Suprapubic skin (tissue), 4 donors: ENCODE results near the gene ZC3H12A. TPM values are rescaled to one million over a fixed set of nuclear protein-coding genes. Genes with fewer than 3 reads are reported as not detected.

Source experiments
- DNase-seq, 2 donors: peaks; one replicate each; pipeline ENCODE4 v3.0.0-alpha.2; 2019; ENCODE audit warnings: low spot score in 2 of 2
- H3K27ac ChIP-seq: fragments of 200-600 bp; sonication (generic); one replicate; pipeline ENCODE4 v1.5.1; 2019
- H3K27me3 ChIP-seq: fragments of 200-600 bp; sonication (generic); one replicate; pipeline ENCODE4 v1.5.1; 2019
- H3K36me3 ChIP-seq: fragments of 200-600 bp; sonication (generic); one replicate; pipeline ENCODE4 v1.5.1; 2019
- H3K4me1 ChIP-seq: fragments of 200-600 bp; sonication (generic); one replicate; pipeline ENCODE4 v1.5.1; 2019
- H3K4me3 ChIP-seq: fragments of 200-600 bp; sonication (generic); one replicate; pipeline ENCODE4 v1.5.1; 2019; ENCODE audit warnings: mild to moderate bottlenecking
- H3K9me3 ChIP-seq: fragments of 200-600 bp; sonication (generic); one replicate; pipeline ENCODE4 v1.5.1; 2019
- EP300 ChIP-seq: sonication (generic); formaldehyde crosslinking; IDR thresholded peaks from one replicate; pipeline ENCODE4 v1.6.1; 2017; ENCODE audit warnings: antibody characterized with exemption
- POLR2A ChIP-seq, 2 donors: fragments of 450-650 bp; IDR thresholded peaks; one replicate each; pipeline ENCODE4 v1.6.1; 2017; ENCODE audit warnings: antibody characterized with exemption in 2 of 2, mild to moderate bottlenecking in 2 of 2, moderate library complexity in 2 of 2
- POLR2AphosphoS5 ChIP-seq, 3 donors: sonication (generic); formaldehyde crosslinking; IDR thresholded peaks; one replicate each; pipeline ENCODE4 v1.6.1; 2017; ENCODE audit warnings: antibody characterized with exemption in 3 of 3
- WGBS: methylation state at CpG from one replicate; pipeline ENCODE4 v1.1.5; 2018; 5-methylcytosine and 5-hydroxymethylcytosine counted together
- total RNA-seq, 4 donors: library from RNA; depleted of rRNA; stranded (reverse); fragments of >200 nt; gene quantifications; one replicate each; pipeline ENCODE4 v1.1.0, GENCODE V29; 2016
- TF ChIP-seq, protein P1 (sequence below), 2 donors: fragments of 200-600 bp in 1 of 2; fragments of 450-650 bp in 1 of 2; sonication (generic) in 1 of 2; IDR thresholded peaks; one replicate each; pipeline ENCODE4 v1.5.1; 2016 to 2019; ENCODE audit warnings: antibody characterized with exemption in 2 of 2, mild to moderate bottlenecking in 1 of 2, moderate library complexity in 1 of 2

Gene ZC3H12A
- total RNA-seq, 4 donors from 2014 or later: 47.7 to 107 (median 56.1) TPM

DNA sequence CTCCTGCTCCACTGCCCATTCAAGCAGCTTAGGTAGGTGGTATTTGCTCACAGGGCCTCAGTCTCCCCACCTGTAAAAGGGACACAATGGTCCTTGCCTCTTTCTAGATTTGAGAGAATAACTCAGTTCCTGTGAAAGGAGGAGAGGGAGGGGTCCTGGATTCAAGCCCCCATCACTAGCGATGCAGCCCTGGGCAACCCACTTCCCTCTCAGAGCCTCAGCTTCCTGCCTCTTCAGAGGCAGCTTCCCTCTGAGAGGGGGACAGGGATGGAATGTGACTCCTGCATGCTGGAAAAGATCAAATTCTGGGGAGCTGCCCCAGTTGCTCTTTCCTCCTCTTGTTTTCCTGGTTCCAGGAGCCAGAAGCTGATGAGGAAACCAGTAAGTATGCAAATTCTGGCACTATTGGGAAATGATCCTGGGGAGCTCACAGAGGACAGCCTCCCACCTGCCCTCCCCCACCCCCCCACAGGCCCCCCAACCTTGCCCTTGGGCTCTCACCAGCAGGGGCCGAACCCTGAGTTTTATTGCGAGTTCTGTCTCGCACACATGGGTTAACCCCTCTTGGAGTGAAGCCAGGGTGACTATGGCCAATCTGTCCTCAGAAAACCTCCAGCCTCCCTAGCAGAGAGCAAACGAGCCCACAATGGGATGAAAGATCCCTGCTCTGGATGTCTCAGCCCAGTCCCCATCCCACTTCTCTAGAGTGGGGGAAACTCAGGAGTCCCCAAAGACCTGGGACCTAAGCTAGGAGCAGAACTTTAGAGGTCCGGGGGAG is 11.7 kb downstream of the ZC3H12A start:
- H3K4me1 ChIP-seq: peaks cover 53% of the 10 kb centered on the region
- no peaks in the 10 kb centered on the region for H3K9me3 ChIP-seq
- DNase-seq: peak in 1 of 2 donors; percentile 76
- H3K27me3 ChIP-seq: no peaks in the 10 kb centered on the region
- 51% methylated on average over 4 of the region's 6 CpGs for WGBS
- H3K36me3 ChIP-seq: peaks cover 49% of the 10 kb centered on the region
- TF ChIP-seq POLR2A (IDR thresholded peaks at IDR 0.05): no peak
- TF ChIP-seq EP300: no peak
- TF ChIP-seq POLR2AphosphoS5 (IDR thresholded peaks at IDR 0.05): no peak
- TF ChIP-seq, protein P1, sequence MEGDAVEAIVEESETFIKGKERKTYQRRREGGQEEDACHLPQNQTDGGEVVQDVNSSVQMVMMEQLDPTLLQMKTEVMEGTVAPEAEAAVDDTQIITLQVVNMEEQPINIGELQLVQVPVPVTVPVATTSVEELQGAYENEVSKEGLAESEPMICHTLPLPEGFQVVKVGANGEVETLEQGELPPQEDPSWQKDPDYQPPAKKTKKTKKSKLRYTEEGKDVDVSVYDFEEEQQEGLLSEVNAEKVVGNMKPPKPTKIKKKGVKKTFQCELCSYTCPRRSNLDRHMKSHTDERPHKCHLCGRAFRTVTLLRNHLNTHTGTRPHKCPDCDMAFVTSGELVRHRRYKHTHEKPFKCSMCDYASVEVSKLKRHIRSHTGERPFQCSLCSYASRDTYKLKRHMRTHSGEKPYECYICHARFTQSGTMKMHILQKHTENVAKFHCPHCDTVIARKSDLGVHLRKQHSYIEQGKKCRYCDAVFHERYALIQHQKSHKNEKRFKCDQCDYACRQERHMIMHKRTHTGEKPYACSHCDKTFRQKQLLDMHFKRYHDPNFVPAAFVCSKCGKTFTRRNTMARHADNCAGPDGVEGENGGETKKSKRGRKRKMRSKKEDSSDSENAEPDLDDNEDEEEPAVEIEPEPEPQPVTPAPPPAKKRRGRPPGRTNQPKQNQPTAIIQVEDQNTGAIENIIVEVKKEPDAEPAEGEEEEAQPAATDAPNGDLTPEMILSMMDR (IDR thresholded peaks at IDR 0.05): no peak
- no peak overlapping the region for H3K4me3 ChIP-seq
- H3K27ac ChIP-seq: peak overlapping the region; percentile 80

DNA sequence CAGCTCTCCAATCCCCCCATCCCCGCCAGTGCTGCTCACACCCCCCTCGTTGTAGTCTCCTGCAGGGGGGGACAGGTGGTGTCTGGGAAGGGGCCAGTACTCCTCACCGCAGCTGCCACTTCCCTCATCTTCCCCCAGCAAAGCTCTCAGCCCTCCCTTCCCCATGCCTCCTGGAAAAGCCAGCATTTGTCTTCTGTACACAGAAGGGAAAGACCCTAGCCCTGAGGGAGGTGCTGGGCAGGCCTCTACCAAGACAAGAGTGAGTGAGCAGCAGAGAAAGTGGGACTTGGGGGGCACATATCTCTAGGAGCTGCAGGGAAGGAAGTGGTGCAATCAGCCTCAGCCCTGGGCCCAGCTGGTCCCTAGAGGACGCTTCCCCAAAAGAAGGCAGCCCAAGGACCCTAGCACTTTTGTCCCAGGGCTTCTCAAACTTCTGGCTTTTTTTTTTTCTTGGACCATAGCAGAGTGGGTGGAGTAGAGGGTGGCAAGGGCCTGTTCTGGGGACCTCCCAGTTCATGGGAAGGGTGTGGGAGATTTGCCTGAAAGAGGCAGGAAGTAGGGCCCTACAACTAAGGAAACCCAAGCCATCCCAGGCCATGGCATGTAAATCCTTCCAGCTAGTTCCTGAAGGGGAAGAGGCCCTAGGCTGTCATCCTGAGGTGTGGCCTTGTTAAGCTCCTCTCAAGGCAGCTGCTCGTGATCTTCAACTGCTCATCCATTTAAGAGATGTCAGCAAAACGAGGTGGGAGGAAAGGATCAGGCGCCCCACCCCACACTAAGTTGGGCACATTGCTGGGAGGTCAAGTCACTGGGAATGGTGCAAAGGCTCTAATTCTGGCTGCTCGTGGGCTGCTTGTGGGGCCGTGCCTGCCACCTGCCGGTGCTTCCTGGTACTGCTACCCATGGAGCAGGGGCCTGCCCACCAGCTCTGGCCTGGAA is 12.6 kb downstream of the ZC3H12A start:
- Histone ChIP-seq H3K36me3 (peaks cover 47% of the 10 kb centered on the region), H3K27me3 (no peaks in the 10 kb centered on the region), H3K27ac (peak overlapping the region; percentile 80), H3K9me3 (no peaks in the 10 kb centered on the region), H3K4me3 (no peak overlapping the region), H3K4me1 (peaks cover 44% of the 10 kb centered on the region)
- peak; percentile 87 to 92 for DNase-seq
- TF ChIP-seq EP300: no peak
- TF ChIP-seq, protein P1 (IDR thresholded peaks at IDR 0.05): peak; percentile 98 to 99
- no peak for TF ChIP-seq POLR2AphosphoS5 (IDR thresholded peaks at IDR 0.05)
- WGBS: 15% methylated on average over 7 of the region's 10 CpGs

DNA sequence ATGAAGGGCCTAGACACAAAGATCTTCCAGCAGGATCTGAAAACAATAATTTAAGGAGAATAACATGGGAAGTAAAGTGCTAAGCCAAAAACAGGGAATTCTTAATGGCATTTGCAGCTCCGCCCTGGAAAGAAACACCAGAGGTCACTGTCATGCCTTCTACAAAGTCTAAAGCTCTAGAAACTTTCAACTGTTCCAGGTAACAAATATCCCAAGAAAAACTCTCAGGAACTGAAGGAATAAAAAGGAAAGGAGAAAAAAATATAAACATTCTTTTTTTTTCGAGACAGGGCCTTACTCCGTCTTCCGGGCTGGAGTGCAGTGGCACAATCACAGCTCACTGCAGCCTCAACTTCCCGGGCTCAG is 13.2 kb downstream of the ZC3H12A start:
- Histone ChIP-seq H3K27ac (peak overlapping the region; percentile 80), H3K4me1 (peaks cover 43% of the 10 kb centered on the region), H3K36me3 (peaks cover 47% of the 10 kb centered on the region), H3K4me3 (no peak overlapping the region), H3K27me3 (no peaks in the 10 kb centered on the region), H3K9me3 (no peaks in the 10 kb centered on the region)
- TF ChIP-seq EP300 (no peak), POLR2AphosphoS5 (IDR thresholded peaks at IDR 0.05) (no peak), POLR2A (IDR thresholded peaks at IDR 0.05) (no peak)
- TF ChIP-seq, protein P1 (IDR thresholded peaks at IDR 0.05): no peak
- 72% methylated on average over 5 of the region's 5 CpGs for WGBS
- DNase-seq: no peak

DNA sequence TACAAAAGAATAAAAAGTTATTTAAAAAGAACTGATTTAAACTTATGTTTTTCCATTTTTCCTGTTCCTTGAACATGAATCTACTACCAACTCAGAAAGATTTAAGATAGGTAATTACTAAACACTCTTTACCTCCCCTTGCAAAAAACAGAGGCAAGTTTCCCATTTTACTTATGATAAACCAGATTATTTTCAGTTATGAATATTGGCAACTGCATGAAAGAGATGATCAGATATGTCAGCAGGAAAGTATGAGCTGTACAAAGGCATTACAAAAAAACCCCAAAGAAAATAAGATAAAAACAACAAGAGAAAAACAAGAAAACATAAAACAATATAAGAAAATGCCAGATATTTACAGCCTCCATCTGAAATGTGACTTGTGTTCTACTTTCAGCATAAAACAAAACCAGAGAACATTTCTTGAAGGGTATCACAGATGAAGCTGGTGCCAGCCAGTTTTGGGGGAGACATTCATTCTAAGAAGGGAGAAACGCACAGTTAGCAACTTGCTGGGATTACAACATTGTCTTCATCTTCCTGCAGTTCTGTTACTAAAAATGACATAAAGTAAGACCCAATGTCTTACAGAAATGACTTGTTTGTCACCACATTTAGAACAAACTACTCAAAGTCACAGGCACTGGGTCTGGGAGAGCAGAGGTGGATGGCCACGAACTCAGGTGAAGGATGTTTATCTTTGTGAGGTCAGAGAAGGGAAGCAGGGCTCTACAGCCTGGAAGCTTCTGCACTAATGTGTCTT is 19.1 kb downstream of the ZC3H12A start:
- 90% methylated on average over 2 of the region's 2 CpGs for WGBS

DNA sequence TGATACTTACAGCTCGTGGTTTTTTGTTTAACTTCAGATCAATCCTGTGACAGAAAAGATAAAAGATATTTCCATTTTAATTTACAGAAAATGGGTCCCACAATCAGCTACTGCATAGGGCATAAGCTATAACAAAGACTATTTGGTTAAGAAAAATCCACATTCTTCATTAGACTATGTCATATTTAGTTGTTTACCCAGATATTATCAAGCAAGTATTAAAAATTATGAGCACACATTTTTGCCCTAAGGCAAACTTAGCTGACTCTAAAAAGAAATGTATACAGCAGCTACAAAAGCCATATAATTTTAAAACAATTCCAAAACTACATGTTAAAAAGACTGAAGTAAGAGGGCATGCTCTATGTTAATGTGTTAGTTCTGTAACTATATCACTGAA is 21.5 kb downstream of the ZC3H12A start:
- no peaks in the 10 kb centered on the region for H3K27me3 ChIP-seq
- no peak overlapping the region for H3K4me3 ChIP-seq
- TF ChIP-seq EP300: no peak
- TF ChIP-seq POLR2AphosphoS5 (IDR thresholded peaks at IDR 0.05): no peak
- no peak for TF ChIP-seq POLR2A (IDR thresholded peaks at IDR 0.05)
- TF ChIP-seq, protein P1 (IDR thresholded peaks at IDR 0.05): no peak
- H3K36me3 ChIP-seq: peaks cover 71% of the 10 kb centered on the region
- DNase-seq: no peak
- WGBS: 74% methylated on average over 1 of the region's 1 CpG
- H3K9me3 ChIP-seq: no peaks in the 10 kb centered on the region
- H3K4me1 ChIP-seq: peaks cover 10% of the 10 kb centered on the region
- H3K27ac ChIP-seq: no peak overlapping the region

More for the DNA sequence above, 19.1 kb downstream of the ZC3H12A start:
- H3K27ac ChIP-seq: no peak overlapping the region
- no peak overlapping the region for H3K4me3 ChIP-seq
- peaks cover 4% of the 10 kb centered on the region for H3K4me1 ChIP-seq
- TF ChIP-seq EP300 (no peak), POLR2A (IDR thresholded peaks at IDR 0.05) (no peak)
- no peaks in the 10 kb centered on the region for H3K9me3 ChIP-seq
- no peaks in the 10 kb centered on the region for H3K27me3 ChIP-seq
- DNase-seq: no peak
- peaks cover 66% of the 10 kb centered on the region for H3K36me3 ChIP-seq
